Smooth muscle cell (in vitro differentiated cells): ENCODE results near the gene ELMOD2. TPM values are rescaled to one million over a fixed set of nuclear protein-coding genes. Genes with fewer than 3 reads are reported as not detected.

Experiments used
- DNase-seq: peaks from one replicate; lab custom pipeline; 2025; ENCODE audit not compliant: unreplicated experiment; lab: John Stamatoyannopoulos, UW
- H2AFZ ChIP-seq: fragments of 200-600 bp; sonication (generic); 2 replicates; pipeline ENCODE4 v1.6.0; 2016; ENCODE audit warnings: antibody characterized with exemption, low read depth, mild to moderate bottlenecking
- H3F3A ChIP-seq: fragments of 200-600 bp; sonication (generic); 2 replicates; pipeline ENCODE4 v1.6.0; 2017; ENCODE audit warnings: antibody characterized with exemption, low read depth
- H3K27ac ChIP-seq: fragments of 200-600 bp; sonication (generic); 2 replicates; pipeline ENCODE4 v1.5.1; 2016; ENCODE audit warnings: low read depth, mild to moderate bottlenecking
- H3K27me3 ChIP-seq: fragments of 200-600 bp; sonication (generic); 2 replicates; pipeline ENCODE4 v1.6.1; 2016; ENCODE audit warnings: low read depth, mild to moderate bottlenecking
- H3K36me3 ChIP-seq: fragments of 200-600 bp; sonication (generic); 2 replicates; pipeline ENCODE4 v1.5.1; 2016; ENCODE audit warnings: low read depth
- H3K4me1 ChIP-seq: fragments of 200-600 bp; sonication (generic); 2 replicates; pipeline ENCODE4 v1.5.1; 2016; ENCODE audit warnings: low read depth
- H3K4me2 ChIP-seq: fragments of 200-600 bp; sonication (generic); 2 replicates; pipeline ENCODE4 v1.6.0; 2016; ENCODE audit warnings: mild to moderate bottlenecking
- H3K4me3 ChIP-seq: fragments of 200-600 bp; sonication (generic); 2 replicates; pipeline ENCODE4 v1.5.1; 2016; ENCODE audit warnings: mild to moderate bottlenecking
- H3K79me2 ChIP-seq: fragments of 200-600 bp; sonication (generic); 2 replicates; pipeline ENCODE4 v1.6.0; 2016; ENCODE audit warnings: low read depth, mild to moderate bottlenecking
- H3K9ac ChIP-seq: fragments of 200-600 bp; sonication (generic); 2 replicates; pipeline ENCODE4 v1.6.0; 2016; ENCODE audit warnings: low read depth
- H3K9me3 ChIP-seq: fragments of 200-600 bp; sonication (generic); replicated peaks from 2 replicates; pipeline ENCODE4 v1.5.1; 2016; ENCODE audit warnings: low read depth
- H4K20me1 ChIP-seq: fragments of 200-600 bp; sonication (generic); 2 replicates; pipeline ENCODE4 v1.6.0; 2016; ENCODE audit warnings: low read depth
- WGBS: methylation state at CpG from one replicate; pipeline ENCODE4 v1.1.7; 2016; ENCODE audit warnings: low lambda C conversion rate; 5-methylcytosine and 5-hydroxymethylcytosine counted together
- polyA plus RNA-seq: library from polyadenylated mRNA; unstranded; fragments of >200 nt; fragmentation: Nextera tagmentation; extraction: Ambion mirVana; gene quantifications from 2 replicates; pipeline ENCODE4 v1.2.1, GENCODE V29; 2016
- small RNA-seq: library from RNA; depleted of rRNA; stranded (forward); fragments of <200 nt; gene quantifications from one replicate; pipeline ENCODE3, GENCODE V24; 2014
- total RNA-seq: library from RNA; depleted of rRNA; stranded (reverse); fragments of >200 nt; gene quantifications from 2 replicates; pipeline ENCODE4 v1.2.3, GENCODE V29; 2014
- TF ChIP-seq, protein P1 (sequence below): fragments of 200-600 bp; sonication (generic); IDR thresholded peaks from 2 replicates; pipeline ENCODE4 v1.5.1; 2017; ENCODE audit warnings: borderline replicate concordance, mild to moderate bottlenecking, antibody characterized with exemption; ENCODE audit not compliant: insufficient read depth, poor library complexity, severe bottlenecking

The ELMOD2 gene
- total and polyA plus RNA-seq, 2 experiments from 2014 or later: 26.5 to 52.9 TPM

- Histone ChIP-seq H3K4me3 (no peak overlapping the region), H4K20me1 (no peaks in the 10 kb centered on the region), H3K4me1 (no peaks in the 10 kb centered on the region), H2AFZ (no peak overlapping the region), H3K27me3 (no peaks in the 10 kb centered on the region), H3K4me2 (no peak overlapping the region), H3K9ac (no peak overlapping the region), H3K9me3 (no peaks in the 10 kb centered on the region), H3F3A (no peaks in the 10 kb centered on the region), H3K79me2 (no peaks in the 10 kb centered on the region), H3K27ac (no peak overlapping the region), H3K36me3 (no peaks in the 10 kb centered on the region)
- 64% methylated on average over 2 of the region's 2 CpGs for WGBS
- TF ChIP-seq, protein P1, sequence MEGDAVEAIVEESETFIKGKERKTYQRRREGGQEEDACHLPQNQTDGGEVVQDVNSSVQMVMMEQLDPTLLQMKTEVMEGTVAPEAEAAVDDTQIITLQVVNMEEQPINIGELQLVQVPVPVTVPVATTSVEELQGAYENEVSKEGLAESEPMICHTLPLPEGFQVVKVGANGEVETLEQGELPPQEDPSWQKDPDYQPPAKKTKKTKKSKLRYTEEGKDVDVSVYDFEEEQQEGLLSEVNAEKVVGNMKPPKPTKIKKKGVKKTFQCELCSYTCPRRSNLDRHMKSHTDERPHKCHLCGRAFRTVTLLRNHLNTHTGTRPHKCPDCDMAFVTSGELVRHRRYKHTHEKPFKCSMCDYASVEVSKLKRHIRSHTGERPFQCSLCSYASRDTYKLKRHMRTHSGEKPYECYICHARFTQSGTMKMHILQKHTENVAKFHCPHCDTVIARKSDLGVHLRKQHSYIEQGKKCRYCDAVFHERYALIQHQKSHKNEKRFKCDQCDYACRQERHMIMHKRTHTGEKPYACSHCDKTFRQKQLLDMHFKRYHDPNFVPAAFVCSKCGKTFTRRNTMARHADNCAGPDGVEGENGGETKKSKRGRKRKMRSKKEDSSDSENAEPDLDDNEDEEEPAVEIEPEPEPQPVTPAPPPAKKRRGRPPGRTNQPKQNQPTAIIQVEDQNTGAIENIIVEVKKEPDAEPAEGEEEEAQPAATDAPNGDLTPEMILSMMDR: no peak
- no peak for DNase-seq
These were observed 79.3 kb downstream of the ELMOD2 start for GRCh38 chr4:140603286-140603685.

Small RNA genes lying within 50 kb of the gene (small RNA-seq; reads per million reads assigned to genes)
- gene AC108019.1 (not detected), gene RN7SL152P (not detected)

Other genes starting within 250 kb of the ELMOD2 start
- gene SCOC, start 150.5 kb upstream of the ELMOD2 start, total RNA-seq: 144 and 159 TPM in 2 replicates
- 76.8 and 86.7 TPM in 2 replicates for gene SCOC, start 150.5 kb upstream of the ELMOD2 start, polyA plus RNA-seq
- gene CLGN, start 96.5 kb upstream of the ELMOD2 start, total RNA-seq: 0.85 and 2.9 TPM in 2 replicates
- gene CLGN, start 96.5 kb upstream of the ELMOD2 start, polyA plus RNA-seq: 0.42 and 1.0 TPM in 2 replicates
- not detected in 2 replicates for gene MGAT4D, start 25.9 kb upstream of the ELMOD2 start, total RNA-seq
- gene MGAT4D, start 25.9 kb upstream of the ELMOD2 start, polyA plus RNA-seq: not detected in 2 replicates
- 0.67 TPM in 1 of 2 replicates, not detected in the other for gene UCP1, start 44.8 kb downstream of the ELMOD2 start, total RNA-seq
- 0.15 and 0.24 TPM in 2 replicates for gene UCP1, start 44.8 kb downstream of the ELMOD2 start, polyA plus RNA-seq
- 31.0 and 39.5 TPM in 2 replicates for gene TBC1D9, start 232.2 kb downstream of the ELMOD2 start, total RNA-seq
- 9.1 and 13.2 TPM in 2 replicates for gene TBC1D9, start 232.2 kb downstream of the ELMOD2 start, polyA plus RNA-seq